GM19467 (cell line): ENCODE results near the gene SP5.
"Not testable (repeated sequence)": the region's sequence is repeated elsewhere in the genome, so short reads cannot be mapped to it uniquely, and the experiment has no call there.

Experiments
- ATAC-seq: cut with Tn5 transposase; IDR thresholded peaks from one replicate; pipeline ENCODE4 v1.9.1; 2021; ENCODE audit warnings: mild to moderate bottlenecking, moderate library complexity; ENCODE audit not compliant: unreplicated experiment

Gene SP5

DNA sequence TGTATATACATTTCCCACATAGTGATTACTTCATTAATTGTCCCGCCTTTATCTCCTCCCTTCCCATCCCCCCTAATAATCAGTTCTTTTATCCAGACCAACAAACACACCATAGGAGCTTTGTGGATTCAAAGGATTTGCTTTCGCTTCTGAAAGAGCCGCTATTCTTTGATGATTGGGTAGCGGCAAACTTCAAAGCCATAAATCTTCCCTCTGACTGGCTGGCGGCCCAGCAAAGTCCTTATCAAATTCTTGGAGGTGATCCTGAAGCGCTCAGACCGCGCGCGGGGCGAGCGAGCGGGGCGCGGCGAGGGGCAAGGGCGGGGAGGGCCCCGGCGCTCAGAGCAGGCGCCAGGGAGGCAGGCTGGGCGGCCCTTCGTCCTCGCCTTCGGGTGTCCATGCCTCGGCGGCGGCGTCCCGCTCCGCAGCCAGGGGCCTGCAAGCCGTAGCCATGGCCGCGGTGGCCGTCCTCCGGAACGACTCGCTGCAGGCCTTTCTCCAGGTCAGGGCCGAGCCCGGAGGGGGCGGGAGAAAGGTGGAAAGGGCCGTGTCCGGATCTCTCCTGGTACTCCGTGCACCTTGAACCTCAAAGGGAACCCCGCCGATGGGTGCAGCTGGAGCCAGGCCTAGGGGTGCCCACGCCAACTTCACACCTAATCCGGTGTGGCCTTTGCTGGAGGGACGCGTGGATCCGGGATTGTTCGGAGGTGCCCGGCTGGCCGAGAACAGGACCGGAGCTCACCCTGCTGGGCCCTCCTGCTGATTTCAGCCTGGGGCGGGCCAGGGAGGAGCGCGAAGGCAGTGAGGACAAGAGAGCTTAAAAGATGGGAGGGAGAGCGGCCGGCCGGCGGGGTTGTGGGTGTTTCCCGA is at the start of gene SP5:
Gene SP5 (plus strand): TSS at position 276 of the 870 bp plus-strand sequence. CDS start 176 bp downstream, at position 452.
- ATAC-seq, result no peak

DNA sequence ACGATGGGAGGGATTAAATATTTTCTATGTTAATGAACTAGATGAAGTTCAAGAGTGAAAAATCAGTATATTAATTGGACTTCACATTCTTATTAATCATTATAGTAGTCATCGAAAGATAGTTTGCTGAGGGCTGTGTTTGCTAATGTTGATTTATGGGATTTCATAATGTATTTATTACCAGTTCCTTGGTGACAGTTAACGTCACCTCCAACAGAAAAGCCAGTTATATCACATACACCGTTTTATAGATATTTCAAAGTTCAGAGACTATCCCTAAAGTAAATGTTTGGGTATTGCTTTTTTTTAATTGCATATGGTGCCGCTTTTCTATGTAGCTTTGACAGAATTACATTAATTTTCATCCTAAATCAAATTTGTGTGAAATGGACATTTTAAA is 49.4 kb upstream of the SP5 start:
- no peak for ATAC-seq

DNA sequence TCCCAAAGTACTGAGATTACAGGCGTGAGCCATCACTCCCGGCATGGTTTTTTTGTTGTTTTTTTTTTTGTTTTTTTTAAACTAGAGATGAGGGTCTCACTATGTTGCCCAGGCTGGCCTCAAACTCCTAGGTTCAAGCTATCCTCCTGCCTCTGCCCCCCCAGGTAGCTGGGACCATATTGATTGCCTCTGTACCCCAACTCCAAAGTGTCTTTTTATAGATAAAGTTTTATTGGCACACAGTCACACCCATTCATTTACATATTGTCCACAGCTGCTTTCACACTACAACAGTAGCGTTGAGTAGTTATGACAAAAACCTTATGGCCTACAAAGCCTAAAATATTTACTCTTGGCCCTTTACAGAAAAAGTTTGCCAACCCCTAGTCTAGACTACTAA is 45.2 kb upstream of the SP5 start:
- ATAC-seq, result no peak

- no peak for ATAC-seq
Observed at GRCh38 chr2:170670651-170671050, 44.5 kb upstream of the SP5 start.

DNA sequence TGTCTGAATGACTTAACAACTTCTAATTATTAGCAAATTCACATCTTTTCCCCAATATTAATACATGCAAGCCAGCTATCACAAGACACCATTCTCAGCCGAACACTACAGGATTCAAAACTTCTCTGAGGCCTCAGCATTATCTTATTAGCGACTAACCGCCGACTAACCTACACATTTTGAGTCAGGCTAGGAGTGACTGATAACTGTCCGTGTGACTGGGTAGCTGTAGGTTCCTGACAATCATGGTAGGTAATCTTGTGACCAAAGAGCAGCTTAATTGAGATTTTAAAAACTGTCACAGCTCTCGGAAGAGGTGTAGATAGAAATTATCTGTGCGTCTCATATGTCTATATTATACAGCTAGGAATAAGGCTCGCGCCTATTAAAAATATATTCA is 44.1 kb upstream of the SP5 start:
- ATAC-seq, result no peak

- not testable (repeated sequence) for ATAC-seq
Observed at GRCh38 chr2:170674282-170674681, 40.9 kb upstream of the SP5 start.

DNA sequence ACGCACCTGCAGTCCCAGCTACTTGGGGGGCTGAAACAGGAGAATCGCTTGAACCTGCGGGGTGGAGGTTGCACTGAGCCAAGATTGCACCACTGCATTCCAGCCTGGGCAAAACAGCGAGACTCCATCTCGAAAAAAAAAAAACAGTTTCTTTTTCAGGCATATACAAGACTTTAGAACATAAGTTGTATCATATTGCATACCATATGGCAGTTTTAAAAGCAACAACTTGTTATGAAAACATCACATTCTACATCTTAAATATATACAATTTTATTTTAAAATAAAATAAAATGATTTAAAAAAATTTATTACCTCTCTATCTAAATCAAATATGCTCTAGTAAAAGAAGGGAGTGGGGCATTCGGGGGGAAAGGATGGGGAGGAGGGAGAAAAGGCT is 39.4 kb upstream of the SP5 start:
- no peak for ATAC-seq

DNA sequence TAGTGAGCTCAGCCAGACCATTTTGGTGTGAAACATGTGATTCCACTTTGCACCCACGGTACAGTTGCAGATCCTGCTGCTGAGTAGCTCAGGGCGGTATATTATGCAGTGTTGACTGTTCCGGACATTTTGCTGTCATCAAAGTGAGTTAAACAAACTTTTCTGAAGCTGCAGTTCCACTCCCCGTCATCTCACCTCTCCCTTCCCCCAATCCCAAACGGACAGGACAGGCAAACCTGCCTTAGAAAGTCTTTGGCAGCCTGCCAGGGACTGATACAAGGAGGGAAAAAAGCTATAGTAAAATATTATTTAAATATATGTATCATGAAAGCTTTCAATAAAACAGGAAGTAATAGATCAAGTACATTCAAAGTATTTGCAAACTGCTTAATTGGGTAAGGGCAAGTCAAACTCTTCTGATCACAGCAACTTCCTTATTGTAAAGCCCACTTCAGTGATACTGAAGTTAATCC is 35.5 kb upstream of the SP5 start:
- peak; percentile 51 for ATAC-seq

GRCh38 chr2:170680172-170680941 is 34.8 kb upstream of the SP5 start:
- ATAC-seq, result peak; percentile 86

- ATAC-seq, result no peak
Observed at GRCh38 chr2:170681311-170681710, 33.8 kb upstream of the SP5 start.

GRCh38 chr2:170685591-170685990 is 29.5 kb upstream of the SP5 start:
- no peak for ATAC-seq

DNA sequence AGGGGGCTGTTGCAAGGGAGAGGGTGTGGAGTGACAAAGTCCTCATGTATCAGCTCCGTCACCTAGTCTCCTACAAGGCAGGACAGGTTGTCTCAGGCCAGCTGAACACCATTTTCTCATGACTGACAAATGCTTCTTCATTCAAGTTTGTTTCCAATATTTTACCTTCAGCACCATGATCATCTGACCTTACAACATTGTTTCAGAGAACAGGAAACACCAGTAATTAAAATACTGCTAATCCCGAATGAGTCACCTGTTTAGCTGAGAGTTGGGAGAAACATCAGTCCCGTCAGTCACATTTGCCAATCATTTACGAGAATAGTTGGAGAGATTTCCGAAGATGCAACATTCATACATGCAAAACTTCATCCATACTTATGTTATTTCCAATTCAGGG is 25.7 kb upstream of the SP5 start:
- ATAC-seq, result no peak

GRCh38 chr2:170690640-170691039 is 24.5 kb upstream of the SP5 start:
- no peak for ATAC-seq

- no peak for ATAC-seq
Observed at GRCh38 chr2:170694316-170694715, 20.8 kb upstream of the SP5 start.

GRCh38 chr2:170695521-170696410 is 19.4 kb upstream of the SP5 start:
- no peak for ATAC-seq

GRCh38 chr2:170696948-170697347 is 18.2 kb upstream of the SP5 start:
- ATAC-seq, result no peak

GRCh38 chr2:170701011-170701410 is 14.1 kb upstream of the SP5 start:
- ATAC-seq, result no peak

GRCh38 chr2:170703776-170704476 is 11.2 kb upstream of the SP5 start:
- no peak for ATAC-seq

GRCh38 chr2:170707821-170708795 is 7.0 kb upstream of the SP5 start:
- ATAC-seq, result no peak
